SK-N-MC (cell line): Measurements from ENCODE around the gene AGAP1.
A peak's percentile ranks its signal among the peaks of the same experiment; 100 is the strongest.

Experiments used
- DNase-seq: peaks from one replicate; pipeline ENCODE4 v3.0.0-alpha.2; 2011; ENCODE audit warnings: low read depth, low spot score
- H3K27ac ChIP-seq: fragments of 200-600 bp; sonication (generic); 2 replicates; pipeline ENCODE4 v1.5.1; 2016; ENCODE audit warnings: mixed run types
- H3K36me3 ChIP-seq: fragments of 200-600 bp; sonication (generic); 2 replicates; pipeline ENCODE4 v1.6.1; 2017; ENCODE audit warnings: antibody characterized with exemption, low read length, mixed read lengths; ENCODE audit not compliant: insufficient read depth
- H3K4me3 ChIP-seq: fragments of 200-600 bp; sonication (generic); 2 replicates; pipeline ENCODE4 v1.5.1; 2016
- H3K9ac ChIP-seq: fragments of 200-600 bp; sonication (generic); 2 replicates; pipeline ENCODE4 v1.8.0; 2017; ENCODE audit warnings: mixed run types, mixed read lengths; ENCODE audit not compliant: insufficient read length
- H3K9me3 ChIP-seq: fragments of 200-600 bp; sonication (generic); 2 replicates; pipeline ENCODE4 v1.6.1; 2017; ENCODE audit warnings: low read depth, mild to moderate bottlenecking, antibody characterized with exemption, low read length, moderate library complexity, mixed read lengths
- EZH2 ChIP-seq: fragments of 200-600 bp; sonication (generic); IDR thresholded peaks from one replicate; pipeline ENCODE4 v1.6.1; 2017; ENCODE audit warnings: antibody characterized with exemption
- FOXP2 ChIP-seq: optimal IDR thresholded peaks from 2 replicates; pipeline ENCODE3; 2011; ENCODE audit warnings: mild to moderate bottlenecking, moderate library complexity; ENCODE audit not compliant: insufficient read depth; ENCODE audit errors: extremely low read length, control extremely low read depth
- POLR2AphosphoS5 ChIP-seq: IDR thresholded peaks from 2 replicates; pipeline ENCODE4 v1.6.1; 2012; ENCODE audit warnings: mild to moderate bottlenecking, low read depth, low read length, borderline replicate concordance

AGAP1 gene

DNA sequence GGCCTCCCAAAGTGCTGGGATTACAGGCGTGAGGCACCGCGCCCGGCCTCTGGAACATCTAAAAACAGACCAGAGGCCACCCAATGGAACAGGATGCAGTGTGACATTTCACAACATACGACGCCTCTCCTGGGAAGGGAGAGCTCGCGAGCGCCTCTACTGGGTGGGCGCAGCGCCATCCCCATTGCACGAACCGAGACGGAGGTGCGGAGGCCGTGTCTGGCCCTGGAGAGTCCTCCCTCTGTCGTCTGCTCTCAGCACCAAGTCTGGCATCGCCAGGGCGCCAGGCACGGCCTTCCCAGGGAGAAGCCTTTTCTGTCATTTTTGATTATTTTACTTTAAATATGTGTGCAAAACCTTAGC is 683.7 kb downstream of the AGAP1 start:
- H3K27ac ChIP-seq: no peak overlapping the region
- H3K36me3 ChIP-seq: no peaks in the 10 kb centered on the region
- no peak for TF ChIP-seq EZH2
- no peak overlapping the region for H3K9ac ChIP-seq
- no peaks in the 10 kb centered on the region for H3K9me3 ChIP-seq
- H3K4me3 ChIP-seq: peak overlapping the region; percentile 81
- no peak for DNase-seq

GRCh38 chr2:236177967-236178889 is 684.4 kb downstream of the AGAP1 start:
- no peak for DNase-seq
- Histone ChIP-seq H3K9ac (peak overlapping the region; percentile 40), H3K9me3 (no peaks in the 10 kb centered on the region), H3K4me3 (peak overlapping the region; percentile 81), H3K27ac (no peak overlapping the region), H3K36me3 (no peaks in the 10 kb centered on the region)
- no peak for TF ChIP-seq EZH2
- TF ChIP-seq POLR2AphosphoS5: no peak
- TF ChIP-seq FOXP2: no peak

DNA sequence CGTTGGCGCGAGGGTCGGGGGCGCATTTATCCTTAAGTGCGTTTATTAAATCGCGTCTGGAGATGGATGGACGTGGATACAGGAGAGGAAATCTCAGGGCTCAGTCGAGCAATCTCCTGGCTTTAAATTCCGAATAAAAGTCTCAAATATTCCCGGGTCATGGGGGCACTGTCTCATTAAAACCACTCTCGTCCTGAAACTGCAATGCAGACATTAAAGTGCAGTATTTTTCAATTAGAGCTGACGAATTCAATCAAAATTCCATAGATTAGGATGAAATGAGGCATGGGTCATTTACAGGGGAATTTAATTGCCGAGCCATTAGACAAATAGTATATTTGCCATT is 685.0 kb downstream of the AGAP1 start:
- Histone ChIP-seq H3K36me3 (no peaks in the 10 kb centered on the region), H3K4me3 (peak overlapping the region; percentile 81), H3K9me3 (no peaks in the 10 kb centered on the region), H3K27ac (no peak overlapping the region), H3K9ac (peak overlapping the region; percentile 40)
- no peak for TF ChIP-seq POLR2AphosphoS5
- TF ChIP-seq EZH2: no peak
- no peak for TF ChIP-seq FOXP2
- DNase-seq: no peak

- Histone ChIP-seq H3K27ac (no peak overlapping the region), H3K9me3 (no peaks in the 10 kb centered on the region), H3K9ac (no peak overlapping the region), H3K4me3 (peak overlapping the region; percentile 81), H3K36me3 (no peaks in the 10 kb centered on the region)
- no peak for DNase-seq
- no peak for TF ChIP-seq POLR2AphosphoS5
- no peak for TF ChIP-seq FOXP2
- TF ChIP-seq EZH2: no peak
Measured at GRCh38 chr2:236179236-236180075, 685.6 kb downstream of the AGAP1 start.

- no peak for TF ChIP-seq POLR2AphosphoS5
- no peak for TF ChIP-seq FOXP2
- TF ChIP-seq EZH2: no peak
- no peak overlapping the region; the same call in 1 of the 2 replicates for H3K27ac ChIP-seq
- H3K4me3 ChIP-seq: peak overlapping the region; percentile 81
- H3K9ac ChIP-seq: no peak overlapping the region
- H3K36me3 ChIP-seq: no peaks in the 10 kb centered on the region
- H3K9me3 ChIP-seq: no peaks in the 10 kb centered on the region
- no peak for DNase-seq
Measured at GRCh38 chr2:236180076-236180816, 686.4 kb downstream of the AGAP1 start.

DNA sequence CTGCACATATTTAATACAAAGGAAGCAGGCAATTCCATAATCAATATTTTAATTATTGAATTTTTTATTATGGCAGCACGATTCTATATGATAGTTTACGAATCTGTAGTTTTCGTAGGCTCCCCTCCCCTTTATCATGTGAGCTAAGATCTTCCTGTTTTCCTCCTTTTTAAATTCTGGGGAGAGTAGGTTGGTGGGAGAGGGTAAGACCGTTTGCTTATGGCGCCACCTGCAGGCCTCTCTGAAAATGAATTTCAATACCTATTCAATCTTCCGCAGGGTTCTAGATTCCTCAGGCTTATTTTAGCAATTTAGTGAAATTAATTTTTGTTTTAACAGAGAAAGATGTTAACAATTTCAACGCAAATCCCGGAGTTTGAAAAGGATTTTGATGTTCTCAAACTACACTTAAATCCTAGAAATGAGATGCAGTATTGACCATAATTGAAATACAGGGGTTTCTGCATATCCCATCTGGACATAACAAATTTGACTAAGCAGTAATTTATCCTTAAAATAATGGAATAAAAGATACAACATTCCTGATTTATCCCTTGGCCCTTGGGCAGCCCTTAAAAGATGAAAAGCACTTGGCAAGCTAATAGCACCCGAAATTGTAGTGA is 687.1 kb downstream of the AGAP1 start:
- peak; percentile 77 for DNase-seq
- no peaks in the 10 kb centered on the region for H3K36me3 ChIP-seq
- H3K27ac ChIP-seq: no peak overlapping the region
- H3K9ac ChIP-seq: no peak overlapping the region
- TF ChIP-seq POLR2AphosphoS5 (no peak), FOXP2 (no peak), EZH2 (no peak)
- no peaks in the 10 kb centered on the region for H3K9me3 ChIP-seq
- H3K4me3 ChIP-seq: peak overlapping the region; percentile 81
